HG02798 (cell line): ENCODE results near the gene PIR.
A peak's percentile ranks its signal among the peaks of the same experiment; 100 is the strongest.

ENCODE experiments used
- ATAC-seq: cut with Tn5 transposase; IDR thresholded peaks from one replicate; pipeline ENCODE4 v1.9.1; 2021; ENCODE audit warnings: mild to moderate bottlenecking; ENCODE audit not compliant: unreplicated experiment, poor library complexity

Gene PIR

GRCh38 chrX:15493118-15493962 lies at the start of gene PIR:
PIR (minus strand) TSS chrX:15493333; CDS start chrX:15491257, 2,076 bp downstream.
- peak; percentile 98 for ATAC-seq

- no peak for ATAC-seq
Measured at GRCh38 chrX:15530318-15530717, 37.2 kb upstream of the PIR start.

- no peak for ATAC-seq
Measured at GRCh38 chrX:15529165-15529564, 36.0 kb upstream of the PIR start.

GRCh38 chrX:15525664-15526416 lies 32.7 kb upstream of the PIR start:
- ATAC-seq: no peak

GRCh38 chrX:15524417-15524816 lies 31.3 kb upstream of the PIR start:
- ATAC-seq: no peak

- ATAC-seq: no peak
Measured at GRCh38 chrX:15523088-15523487, 30.0 kb upstream of the PIR start.

- ATAC-seq: no peak
Measured at GRCh38 chrX:15522464-15522863, 29.3 kb upstream of the PIR start.

- no peak for ATAC-seq
Measured at GRCh38 chrX:15515931-15516330, 22.8 kb upstream of the PIR start.

- ATAC-seq: no peak
Measured at GRCh38 chrX:15514279-15514678, 21.1 kb upstream of the PIR start.

GRCh38 chrX:15512401-15512965 lies 19.4 kb upstream of the PIR start:
- no peak for ATAC-seq

- ATAC-seq: no peak
Measured at GRCh38 chrX:15511563-15511962, 18.4 kb upstream of the PIR start.

GRCh38 chrX:15509845-15510244 lies 16.7 kb upstream of the PIR start:
- ATAC-seq: no peak

GRCh38 chrX:15507005-15507404 lies 13.9 kb upstream of the PIR start:
- no peak for ATAC-seq

- no peak for ATAC-seq
Measured at GRCh38 chrX:15505101-15505500, 12.0 kb upstream of the PIR start.

GRCh38 chrX:15504661-15505060 lies 11.5 kb upstream of the PIR start:
- ATAC-seq: no peak

GRCh38 chrX:15501506-15501905 lies 8.4 kb upstream of the PIR start:
- ATAC-seq: no peak

GRCh38 chrX:15500497-15500966 lies 7.4 kb upstream of the PIR start, which contains the start of gene BMX:
BMX (plus strand) TSS chrX:15500807; CDS start chrX:15508354, 7,547 bp downstream.
- no peak for ATAC-seq

- no peak for ATAC-seq
Measured at GRCh38 chrX:15499976-15500375, 6.8 kb upstream of the PIR start.

- ATAC-seq: no peak
Measured at GRCh38 chrX:15498741-15499140, 5.6 kb upstream of the PIR start.

- peak; percentile 25 for ATAC-seq
Measured at GRCh38 chrX:15497865-15498264, 4.7 kb upstream of the PIR start.

GRCh38 chrX:15496824-15497223 lies 3.7 kb upstream of the PIR start:
- no peak for ATAC-seq
